HEK293 (cell line): ENCODE data around the gene LDLRAD4.

Source experiments
- SP2 ChIP-seq: fragments of 450-650 bp; formaldehyde crosslinking; IDR thresholded peaks from 2 replicates; pipeline ENCODE4 v1.5.1; 2016; ENCODE audit warnings: missing biosample characterization, missing genetic modification characterization
- ZNF707 ChIP-seq: fragments of 450-650 bp; formaldehyde crosslinking; IDR thresholded peaks from 2 replicates; pipeline ENCODE4 v1.5.1; 2016; ENCODE audit warnings: missing biosample characterization, missing genetic modification characterization
- ZNF791 ChIP-seq: fragments of 450-650 bp; formaldehyde crosslinking; IDR thresholded peaks from 2 replicates; pipeline ENCODE4 v1.5.1; 2016; ENCODE audit warnings: missing biosample characterization, missing genetic modification characterization

- TF ChIP-seq ZNF791 (no peak), SP2 (tag by site-specific recombination) (no peak), ZNF707 (tag by site-specific recombination) (no peak)
Measured at GRCh38 chr18:13574761-13575160, 356.2 kb downstream of the LDLRAD4 start.
